A549 (cell line): ENCODE results near the gene MYF6. TPM values are rescaled to one million over a fixed set of nuclear protein-coding genes. Genes with fewer than 3 reads are reported as not detected.

ENCODE experiments used
- ATAC-seq, 2 experiments: fragments of 200-7000 bp in 1 of 2; fragments of >200 bp in 1 of 2; cut with Nextera tagmentation in 1 of 2; cut with Tn5 transposase in 1 of 2; 3 replicates each; pipeline versions ENCODE4 v1.8.0 to v1.9.1; 2018 to 2020; ENCODE audit warnings: mild to moderate bottlenecking in 1 of 2, moderate library complexity in 1 of 2
- CTCF ChIA-PET: fragments of 300-600 bp; sonication (Branson Sonifier 250); formaldehyde crosslinking; extraction: SDS; loops from one replicate; lab custom pipeline; 2021; ENCODE audit warnings: antibody characterized with exemption, inconsistent platforms; lab: Yijun Ruan, JAX
- POLR2A ChIA-PET: fragments of 350-600 bp; formaldehyde crosslinking; extraction: SDS; loops from one replicate; lab custom pipeline; 2021; ENCODE audit warnings: antibody characterized with exemption, inconsistent platforms; lab: Yijun Ruan, JAX
- DNase-seq, 2 experiments: peaks; one replicate each; pipeline versions ENCODE4 v3.0.0 to v3.0.0-alpha.2; 2011 to 2016; ENCODE audit warnings: low read depth in 1 of 2, low spot score in 1 of 2
- FAIRE-seq: peaks from 2 replicates; lab custom pipeline; 2011; peaks lifted over from hg19 to GRCh38; lab: Jason Lieb, UNC
- H3K27ac ChIP-seq, 2 experiments: fragments of >200 bp; sonication (Bioruptor Twin); formaldehyde crosslinking; 3 replicates each; pipeline ENCODE4 v1.5.1; 2016 to 2017
- H3K4me1 ChIP-seq: fragments of >200 bp; sonication (Bioruptor Twin); formaldehyde crosslinking; 3 replicates; pipeline ENCODE4 v1.6.1; 2016
- H3K4me2 ChIP-seq: fragments of >200 bp; sonication (Bioruptor Twin); formaldehyde crosslinking; 3 replicates; pipeline ENCODE4 v1.6.1; 2016
- H3K4me3 ChIP-seq: fragments of >200 bp; sonication (Bioruptor Twin); formaldehyde crosslinking; 3 replicates; pipeline ENCODE4 v1.5.1; 2016
- H3K9me3 ChIP-seq: fragments of >200 bp; sonication (Bioruptor Twin); formaldehyde crosslinking; 3 replicates; pipeline ENCODE4 v1.6.1; 2016
- ATOH8 ChIP-seq: fragments of 250-450 bp; sonication (Bioruptor Pico); IDR thresholded peaks from 2 replicates; pipeline ENCODE4 v1.5.0; 2020; ENCODE audit warnings: low read depth, mild to moderate bottlenecking, moderate library complexity
- CBX2 ChIP-seq: fragments of 200-600 bp; sonication (generic); IDR thresholded peaks from 2 replicates; pipeline ENCODE4 v1.6.1; 2016; ENCODE audit warnings: low read depth, mild to moderate bottlenecking, borderline replicate concordance
- CHD4 ChIP-seq: fragments of 200-600 bp; sonication (generic); IDR thresholded peaks from 2 replicates; pipeline ENCODE4 v1.6.1; 2016; ENCODE audit warnings: antibody characterized with exemption, mild to moderate bottlenecking, borderline replicate concordance
- HEYL ChIP-seq: fragments of 250-450 bp; sonication (Bioruptor Pico); IDR thresholded peaks from 2 replicates; pipeline ENCODE4 v1.8.0; 2021; ENCODE audit warnings: mild to moderate bottlenecking, moderate library complexity
- HMGXB4 ChIP-seq: fragments of 250-450 bp; sonication (Bioruptor Pico); IDR thresholded peaks from 2 replicates; pipeline ENCODE4 v1.5.0; 2021; ENCODE audit warnings: mild to moderate bottlenecking, moderate library complexity, borderline replicate concordance
- HOXB13 ChIP-seq: fragments of 250-450 bp; sonication (Bioruptor Pico); IDR thresholded peaks from 2 replicates; pipeline ENCODE4 v1.5.0; 2020; ENCODE audit warnings: low read depth, mild to moderate bottlenecking, moderate library complexity
- HOXB5 ChIP-seq: fragments of 250-450 bp; sonication (Bioruptor Pico); IDR thresholded peaks from 2 replicates; pipeline ENCODE4 v1.5.0; 2020; ENCODE audit warnings: mild to moderate bottlenecking, moderate library complexity
- KDM1A ChIP-seq: fragments of 200-600 bp; sonication (generic); IDR thresholded peaks from 2 replicates; pipeline ENCODE4 v1.6.1; 2016; ENCODE audit warnings: low read depth, mild to moderate bottlenecking
- MAFK ChIP-seq: fragments of 450-650 bp; IDR thresholded peaks from 2 replicates; pipeline ENCODE4 v1.6.1; 2014; ENCODE audit not compliant: partially characterized antibody
- MAZ ChIP-seq: fragments of 150-350 bp; IDR thresholded peaks from 2 replicates; pipeline ENCODE4 v1.6.1; 2014; ENCODE audit warnings: antibody characterized with exemption, low read depth, low read length, borderline replicate concordance
- MYC ChIP-seq: IDR thresholded peaks from 2 replicates; pipeline ENCODE4 v1.6.1; 2012; ENCODE audit warnings: mild to moderate bottlenecking, inconsistent platforms, low read length, improper control_type of control experiment, borderline replicate concordance
- NR3C1 ChIP-seq: fragments of >200 bp; sonication (Bioruptor Twin); formaldehyde crosslinking; IDR thresholded peaks from 3 replicates; pipeline ENCODE4 v1.6.1; 2017
- POLR2AphosphoS2 ChIP-seq: conservative IDR thresholded peaks from 2 replicates; pipeline ENCODE4 v1.6.1; 2012; ENCODE audit warnings: low read length, improper control_type of control experiment, inconsistent platforms
- RCOR1 ChIP-seq: fragments of 150-350 bp; IDR thresholded peaks from 2 replicates; pipeline ENCODE4 v1.6.1; 2014; ENCODE audit warnings: antibody characterized with exemption, low read length, low read depth
- REST ChIP-seq: fragments of 200-600 bp; sonication (generic); IDR thresholded peaks from 2 replicates; pipeline ENCODE4 v1.6.1; 2016; ENCODE audit warnings: antibody characterized with exemption, mild to moderate bottlenecking, moderate library complexity
- RFX5 ChIP-seq: fragments of 450-650 bp; IDR thresholded peaks from 2 replicates; pipeline ENCODE4 v1.7.1; 2014; ENCODE audit warnings: antibody characterized with exemption, mild to moderate bottlenecking, moderate library complexity
- SMC3 ChIP-seq: fragments of >200 bp; sonication (Bioruptor Twin); formaldehyde crosslinking; IDR thresholded peaks from 3 replicates; pipeline ENCODE4 v1.6.1; 2018; ENCODE audit warnings: inconsistent platforms
- ZC3H11A ChIP-seq: fragments of 450-650 bp; IDR thresholded peaks from 2 replicates; pipeline ENCODE4 v1.6.1; 2014; ENCODE audit warnings: antibody characterized with exemption, mild to moderate bottlenecking
- ZSCAN20 ChIP-seq: fragments of 250-450 bp; sonication (Bioruptor Pico); IDR thresholded peaks from 2 replicates; pipeline ENCODE4 v1.8.0; 2022; ENCODE audit warnings: mild to moderate bottlenecking, moderate library complexity
- WGBS: methylation state at CpG from one replicate; pipeline ENCODE4 v1.1.6; 2017; ENCODE audit errors: missing lambda C conversion rate; 5-methylcytosine and 5-hydroxymethylcytosine counted together
- polyA minus RNA-seq: library from RNA; depleted of rRNA, polyadenylated mRNA; stranded (reverse); fragments of >200 nt; gene quantifications from 2 replicates; pipeline ENCODE4 v1.2.3, GENCODE V29; 2011; rRNA and poly(A)+ RNA removed
- polyA plus RNA-seq, 4 experiments: library from polyadenylated mRNA; depleted of rRNA in 3 of 4; stranded (reverse); fragments of >200 nt; fragmentation: RNase III in 1 of 4; extraction: RNeasy Plus Mini Kit Qiagen cat#74134 plus additional on column Dnase treatment in 1 of 4; gene quantifications; 2 replicates in 3 of 4; 3 replicates in 1 of 4; pipeline ENCODE4 v1.2.3, GENCODE V29; 2011 to 2017

Gene MYF6
- polyA plus RNA-seq (2011; rRNA removed) (not detected in 2 replicates), polyA plus RNA-seq (2017; fragmentation: RNase III; extraction: RNeasy Plus Mini Kit Qiagen cat#74134 plus additional on column Dnase treatment) (not detected in 3 replicates), polyA minus RNA-seq (not detected in 2 replicates)
- polyA plus RNA-seq (2012; cell fraction: cytosol; rRNA removed), result not detected in 2 replicates
- not detected in 2 replicates for polyA plus RNA-seq (2012; cell fraction: nucleus; rRNA removed)

GRCh38 chr12:80707126-80707829 lies at the start of gene MYF6:
MYF6 (plus strand) TSS chr12:80707634; CDS start chr12:80707720, 86 bp downstream.
- WGBS, result 27% methylated on average over 4 of the region's 4 CpGs

More at GRCh38 chr12:80707126-80707829, at the start of gene MYF6:
- no peak within 1 kb of the TSS for H3K27ac ChIP-seq
- DNase-seq, result no peak
- CTCF ChIA-PET, result no interaction called here
- H3K4me2 ChIP-seq, result no peak within 1 kb of the TSS
- H3K4me3 ChIP-seq, result no peak within 1 kb of the TSS
- no peaks in the 10 kb centered on the region for H3K4me1 ChIP-seq
- no peak for TF ChIP-seq ZC3H11A
- TF ChIP-seq KDM1A, result no peak
- TF ChIP-seq HOXB13 (CRISPR knock-in tag), result no peak
- TF ChIP-seq CHD4, result no peak
- TF ChIP-seq MAFK, result no peak
- TF ChIP-seq HMGXB4 (CRISPR knock-in tag), result no peak
- no peak for TF ChIP-seq NR3C1
- no peak for TF ChIP-seq POLR2AphosphoS2
- no peak for TF ChIP-seq MYC
- no peak for TF ChIP-seq MAZ
- no peak for TF ChIP-seq RFX5
- no peak for TF ChIP-seq ATOH8 (CRISPR knock-in tag)
- TF ChIP-seq HOXB5 (CRISPR knock-in tag), result no peak
- TF ChIP-seq SMC3, result no peak
- no peak for TF ChIP-seq ZSCAN20 (CRISPR knock-in tag)
- TF ChIP-seq RCOR1, result no peak
- TF ChIP-seq REST, result no peak
- no peak for TF ChIP-seq CBX2
- TF ChIP-seq HEYL (CRISPR knock-in tag), result no peak
- TF ChIP-seq, all 56 proteins: peak for 0
- no peaks in the 10 kb centered on the region for H3K9me3 ChIP-seq
- no peak for ATAC-seq
- no peak for FAIRE-seq
- POLR2A ChIA-PET, result no interaction called here
